NCI-H2196 (cell line): ENCODE measurements around the gene MYCBPAP.

Source experiments
- DNase-seq: peaks from one replicate; lab custom pipeline; 2025; ENCODE audit not compliant: unreplicated experiment; lab: John Stamatoyannopoulos, UW

The MYCBPAP gene

GRCh38 chr17:50517011-50517410 lies 8.8 kb downstream of the MYCBPAP start:
- DNase-seq, result no peak

DNA sequence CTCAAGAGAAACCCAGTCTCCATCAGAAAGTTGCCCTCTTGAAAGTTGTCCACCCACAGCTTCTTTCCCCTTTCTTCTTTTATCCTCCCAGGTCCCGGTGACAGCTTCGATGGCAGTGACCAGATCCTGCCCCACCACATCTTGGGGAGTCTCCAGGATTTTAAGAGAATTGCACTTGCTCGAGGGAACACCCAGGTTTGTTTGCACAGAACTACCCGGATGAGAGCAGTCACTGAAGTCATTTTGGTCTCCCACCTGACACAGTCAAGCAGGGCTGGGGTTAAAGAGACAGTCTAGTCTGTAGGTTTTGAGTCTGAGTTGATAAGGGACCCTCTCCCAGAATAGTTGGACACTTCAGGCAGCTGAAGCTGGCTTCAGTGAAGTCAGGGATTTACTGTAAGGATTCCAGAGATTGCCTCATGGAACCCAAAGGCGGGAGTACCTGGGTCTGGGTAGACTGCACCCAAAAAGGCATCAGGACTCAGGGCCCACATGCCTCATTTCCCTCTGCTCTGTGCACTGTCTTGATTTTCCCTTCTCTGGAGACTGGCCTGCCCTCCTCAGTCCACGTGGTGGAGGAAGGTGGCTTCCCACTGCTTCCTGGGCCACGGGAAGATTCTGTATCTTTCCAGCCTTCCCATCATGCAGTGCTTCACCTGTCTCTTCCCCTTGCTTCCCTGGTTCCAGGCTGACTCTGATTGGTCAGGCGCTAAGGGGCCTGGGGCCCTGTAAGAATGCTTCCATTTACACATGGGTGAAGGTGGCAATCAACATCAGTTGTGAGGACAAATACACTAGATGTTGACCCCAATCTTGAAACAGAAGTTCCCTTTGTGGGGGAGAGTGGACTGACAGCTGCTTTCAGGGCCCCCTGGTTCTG lies 9.5 kb downstream of the MYCBPAP start:
- DNase-seq, result no peak

GRCh38 chr17:50518384-50519023 lies 10.3 kb downstream of the MYCBPAP start:
- no peak for DNase-seq

DNA sequence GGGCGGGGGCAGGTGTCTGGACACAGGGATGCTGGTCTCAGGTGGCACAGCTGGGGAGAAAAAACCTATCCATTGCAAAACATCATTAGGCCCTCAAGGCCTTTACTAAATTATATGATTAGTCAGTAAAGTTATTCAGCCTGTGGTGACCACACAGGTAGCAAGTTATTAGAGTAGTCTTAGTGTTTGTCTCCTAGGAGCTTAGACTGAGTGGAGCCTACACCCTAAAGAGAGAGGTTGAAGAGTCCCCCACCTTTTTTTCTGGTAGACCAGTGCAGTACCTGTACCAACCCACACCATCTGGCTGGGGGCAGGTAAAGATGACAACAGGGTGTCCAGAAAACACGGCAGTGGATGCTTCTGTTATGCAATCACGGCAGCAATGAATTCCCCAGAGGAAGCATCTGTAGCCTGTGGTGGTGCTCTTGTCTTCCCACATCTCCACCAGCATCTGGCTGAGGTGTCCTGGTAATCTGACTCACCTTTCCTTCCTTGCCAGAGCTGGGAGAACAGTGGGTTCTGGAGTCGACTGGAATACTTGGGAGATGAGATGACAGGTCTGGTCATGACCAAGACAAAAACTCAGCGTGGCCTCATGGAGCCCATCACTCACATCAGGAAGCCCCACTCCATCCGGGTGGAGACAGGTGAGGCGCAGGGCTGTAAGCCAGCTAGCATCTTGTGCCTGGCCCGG lies 11.0 kb downstream of the MYCBPAP start:
- no peak for DNase-seq

DNA sequence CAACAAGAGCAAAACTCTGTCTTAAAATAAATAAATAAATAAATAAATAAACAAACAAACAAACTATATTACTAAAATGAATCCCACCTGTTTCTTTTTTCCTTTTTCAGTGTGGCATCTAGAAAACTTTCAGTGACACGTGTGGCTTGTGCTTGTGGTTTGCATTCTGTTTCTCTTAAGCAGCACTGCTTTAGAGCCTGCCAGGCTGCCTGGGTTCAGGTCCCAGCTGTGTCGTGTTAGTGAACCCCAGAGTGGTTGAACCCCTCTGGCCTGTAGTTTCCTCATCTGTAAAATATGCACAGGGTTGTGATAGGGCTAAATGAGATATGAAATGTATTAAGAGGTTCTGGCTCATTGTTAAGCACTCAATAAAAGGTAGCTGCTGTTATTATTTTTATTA lies 12.2 kb downstream of the MYCBPAP start:
- no peak for DNase-seq

DNA sequence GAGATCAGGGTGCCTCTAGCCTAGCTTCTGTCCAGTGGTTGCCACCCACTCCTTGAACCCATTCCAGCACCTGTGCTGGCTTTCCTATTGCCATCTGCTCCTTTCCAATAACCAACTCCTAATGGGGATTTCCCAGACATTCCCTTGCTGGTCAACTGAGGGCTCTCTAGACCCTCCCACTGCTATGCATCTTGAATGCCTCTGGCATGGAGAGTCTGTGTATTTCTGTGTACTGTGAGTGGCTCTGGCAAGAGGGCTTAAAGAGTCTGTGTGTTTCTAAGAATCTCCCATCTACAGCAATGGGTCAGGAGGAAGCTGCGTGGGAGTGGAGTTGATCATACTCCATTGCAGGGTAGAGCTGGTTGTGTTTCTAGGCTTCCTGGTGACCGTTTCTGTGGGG lies 13.3 kb downstream of the MYCBPAP start:
- no peak for DNase-seq

- DNase-seq, result no peak
Measured at GRCh38 chr17:50522766-50523165, 14.5 kb downstream of the MYCBPAP start.

- no peak for DNase-seq
Measured at GRCh38 chr17:50523208-50523607, 15.0 kb downstream of the MYCBPAP start.

GRCh38 chr17:50524838-50525237 lies 16.6 kb downstream of the MYCBPAP start:
- DNase-seq, result no peak

- DNase-seq, result no peak
Measured at GRCh38 chr17:50527155-50527762, 19.0 kb downstream of the MYCBPAP start.

DNA sequence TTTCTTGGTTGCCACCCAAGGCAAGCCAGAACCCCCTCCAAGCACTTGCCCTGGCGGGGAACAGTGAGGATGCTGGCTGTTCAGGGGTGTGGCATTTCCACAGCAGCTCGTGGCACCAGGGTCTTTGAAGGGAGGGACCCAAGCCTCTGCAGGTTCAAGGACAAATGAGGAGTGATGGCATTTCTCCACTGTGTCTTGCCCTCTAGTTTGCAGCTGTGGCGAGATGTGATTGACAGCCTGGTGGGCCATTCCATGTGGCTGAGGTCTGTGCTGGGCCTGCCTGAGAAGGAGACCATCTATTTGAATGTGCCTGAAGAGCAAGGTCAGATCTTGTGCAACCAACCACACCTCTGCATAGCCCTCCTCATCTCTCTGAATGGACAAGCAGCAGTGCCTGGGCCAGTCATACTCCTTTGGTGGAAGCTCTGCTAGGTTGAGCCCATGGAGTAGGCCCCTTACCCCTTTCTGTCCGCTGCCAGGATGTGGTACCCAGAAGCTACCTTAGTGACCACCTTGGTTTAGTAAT lies 19.8 kb downstream of the MYCBPAP start:
- DNase-seq, result no peak

- DNase-seq, result no peak
Measured at GRCh38 chr17:50529849-50530248, 21.6 kb downstream of the MYCBPAP start.

DNA sequence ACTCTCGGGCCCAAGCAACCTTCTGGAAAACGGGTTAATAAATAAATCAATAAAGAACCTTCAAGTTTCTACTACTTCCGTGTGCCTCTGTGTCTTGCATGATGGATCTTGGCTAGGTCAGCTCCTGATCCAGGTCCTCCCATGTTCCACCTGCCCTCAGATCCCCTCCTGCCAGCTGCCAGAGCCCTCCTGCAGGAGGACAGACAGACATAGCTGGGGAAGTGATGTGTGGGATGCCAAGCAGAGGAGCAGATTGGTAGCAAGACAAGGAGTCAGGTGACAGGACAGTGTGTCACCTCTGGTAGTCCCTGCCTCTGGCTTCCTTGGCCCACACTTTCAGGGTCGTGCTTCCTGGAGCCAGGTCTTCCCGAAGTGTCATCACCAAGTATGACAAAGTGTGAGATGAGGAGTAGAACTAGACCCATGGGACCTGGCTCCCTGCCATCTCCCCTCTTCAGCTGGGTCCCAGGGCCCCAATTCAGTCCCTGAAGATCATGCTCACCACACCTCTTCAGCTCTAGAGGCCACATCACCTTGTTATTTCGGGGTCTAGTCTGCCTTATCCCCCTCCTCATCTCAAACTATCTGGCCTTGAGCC lies 23.3 kb downstream of the MYCBPAP start:
- DNase-seq, result no peak

DNA sequence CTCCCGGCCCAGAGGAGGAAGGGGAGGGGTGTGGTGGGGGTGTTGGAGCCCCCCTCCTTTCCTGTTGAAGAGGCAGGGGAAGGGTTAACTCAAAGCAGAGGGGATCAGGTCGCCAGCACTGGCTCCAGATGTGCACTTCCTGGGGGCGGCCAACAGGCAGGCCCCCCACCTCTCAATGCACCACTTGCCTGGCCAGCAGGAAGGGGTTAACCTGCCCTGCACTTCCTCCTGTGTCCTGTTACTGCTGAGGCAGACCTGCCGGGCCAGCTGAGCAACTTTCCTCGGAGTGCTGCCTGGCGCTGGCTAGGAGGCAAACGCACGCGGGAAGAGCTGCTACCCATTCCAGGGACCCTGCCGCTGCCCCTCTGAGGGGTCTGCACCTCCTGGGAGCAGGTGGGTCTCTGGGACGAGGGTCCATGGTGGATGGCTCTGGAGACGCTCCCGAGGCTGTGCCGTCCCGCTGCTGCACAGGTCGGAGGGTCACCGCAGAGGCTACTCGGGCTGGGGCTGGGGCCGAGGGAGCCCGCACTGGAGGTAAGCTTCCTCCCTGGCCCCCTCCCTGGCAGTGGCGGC lies 24.3 kb downstream of the MYCBPAP start, which contains the start of gene EPN3:
TSS of gene EPN3 (plus strand) at position 284 of the 573 bp plus-strand sequence. CDS start 3,822 bp downstream, outside the sequence.
- DNase-seq, result peak; percentile 53

GRCh38 chr17:50533185-50533584 lies 24.9 kb downstream of the MYCBPAP start:
- DNase-seq, result no peak

DNA sequence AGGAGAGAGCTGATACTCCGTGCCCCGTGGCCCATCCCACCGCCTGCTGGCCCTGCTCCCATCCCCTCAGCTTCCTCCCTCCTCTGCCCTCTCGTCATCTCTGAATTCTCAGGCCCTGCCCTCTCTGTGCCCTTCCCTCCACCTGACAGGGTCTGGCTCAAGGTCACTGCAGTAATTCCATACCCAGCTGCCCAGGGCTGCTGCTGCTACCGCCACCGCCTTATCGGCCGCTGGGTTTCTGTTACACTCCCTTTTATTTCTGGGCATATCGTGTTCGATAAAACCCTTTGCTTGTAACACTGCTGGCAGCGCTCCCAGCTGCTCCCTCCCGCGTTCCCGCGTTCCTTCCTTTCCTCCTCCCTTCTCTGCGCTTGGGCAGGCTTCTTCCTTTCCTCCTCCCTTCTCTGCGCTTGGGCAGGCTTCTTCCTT lies 25.5 kb downstream of the MYCBPAP start:
- peak; percentile 76 for DNase-seq

- DNase-seq, result peak; percentile 45
Measured at GRCh38 chr17:50534222-50534978, 26.2 kb downstream of the MYCBPAP start.

DNA sequence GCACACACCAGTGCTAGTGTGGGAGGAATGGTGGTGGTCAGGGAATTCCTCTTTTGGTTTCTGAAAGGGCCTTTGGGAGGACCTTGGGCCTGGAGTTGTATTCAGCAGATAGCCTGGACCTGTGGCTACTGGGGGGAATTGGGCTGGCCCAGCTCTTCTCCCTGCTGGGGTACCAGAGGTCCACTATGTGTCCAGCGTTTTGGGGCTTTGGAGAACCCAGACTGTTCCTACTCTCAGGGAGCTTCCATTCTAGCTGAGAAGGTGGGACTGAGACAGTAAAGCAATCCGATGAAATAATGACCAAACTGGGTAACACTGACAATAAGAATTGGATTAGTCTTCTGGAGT lies 26.7 kb downstream of the MYCBPAP start:
- DNase-seq, result no peak

- DNase-seq, result no peak
Measured at GRCh38 chr17:50535407-50535806, 27.2 kb downstream of the MYCBPAP start.
